ENCODE data around the gene EPPIN.

Gene EPPIN

GRCh38 chr20:45538209-45538799 is 8.9 kb downstream of the EPPIN start:
- DNase-seq = no peak

DNA sequence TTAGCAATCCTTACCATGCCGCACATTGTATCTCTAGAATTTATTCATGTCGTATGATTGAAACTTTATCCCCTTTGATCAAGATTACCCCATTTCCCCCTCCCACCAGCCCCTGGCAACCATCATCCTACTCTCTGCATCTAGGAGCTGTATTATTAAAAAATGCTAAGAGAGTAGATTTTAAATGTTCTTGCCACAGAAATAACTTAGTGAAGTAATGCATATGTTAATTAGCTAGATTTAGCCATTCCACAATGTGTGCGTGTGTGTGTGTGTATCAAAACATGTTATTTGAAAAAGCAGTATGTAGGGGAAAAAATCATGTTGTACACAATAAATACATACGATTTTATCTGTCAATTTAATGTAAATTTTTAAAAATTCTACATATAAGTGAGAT is 19.9 kb downstream of the EPPIN start:
- DNase-seq = no peak

- no peak for DNase-seq
Observed at GRCh38 chr20:45523821-45524220, 23.4 kb downstream of the EPPIN start.

DNA sequence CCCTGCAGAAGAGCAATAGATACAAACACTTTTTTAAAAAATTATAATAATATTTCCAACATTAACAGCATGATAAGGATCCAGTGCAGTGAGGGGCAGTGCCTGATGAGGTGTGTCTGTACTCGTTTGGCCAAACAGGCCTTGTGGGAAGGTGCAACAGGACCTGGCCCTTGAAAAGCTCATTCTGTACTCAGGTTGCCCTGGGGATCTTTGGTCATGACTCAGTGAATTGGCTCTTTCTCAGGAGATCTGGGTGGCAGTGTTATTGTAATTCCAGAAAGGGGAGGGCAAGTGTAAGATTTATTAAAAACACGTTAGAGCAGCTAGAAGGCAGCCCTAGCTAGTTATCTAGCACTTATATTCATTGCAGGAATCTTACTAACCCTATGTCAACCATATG is 28.9 kb downstream of the EPPIN start:
- no peak for DNase-seq

GRCh38 chr20:45515147-45515913 is 31.9 kb downstream of the EPPIN start, which contains the start of gene SPINT3:
SPINT3 (minus strand) TSS chr20:45515622; CDS start chr20:45515608, 14 bp downstream.
- no peak for DNase-seq

DNA sequence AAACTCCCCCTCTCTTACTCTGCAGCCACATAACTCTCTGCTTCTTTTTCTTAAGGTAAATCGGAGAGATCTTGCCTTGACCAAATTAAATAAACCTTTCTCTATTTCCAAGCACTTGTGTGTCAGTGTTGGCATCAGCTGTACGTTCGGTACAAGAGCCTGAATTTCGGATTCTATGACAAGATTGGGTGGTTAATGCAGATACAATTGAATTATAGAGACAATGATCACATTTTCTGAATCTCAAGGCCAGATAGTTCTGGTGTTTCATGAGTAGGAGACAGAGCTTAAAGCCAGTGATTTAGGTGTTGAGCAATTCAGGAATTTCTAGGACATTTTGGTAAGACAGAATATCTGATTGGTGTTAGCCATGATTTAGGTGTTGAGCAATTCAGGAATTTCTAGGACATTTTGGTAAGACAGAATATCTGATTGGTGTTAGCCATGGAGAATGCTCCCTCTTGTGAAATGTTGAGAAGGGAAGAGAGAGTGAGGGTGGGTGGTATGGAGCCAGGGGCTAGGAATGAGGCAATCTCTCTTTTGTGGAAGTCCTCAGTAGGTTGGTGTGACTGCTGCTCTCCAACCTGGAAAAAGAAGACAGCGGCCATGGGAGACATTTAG is 36.8 kb downstream of the EPPIN start:
- no peak for DNase-seq

GRCh38 chr20:45509091-45509490 is 38.1 kb downstream of the EPPIN start:
- DNase-seq = no peak

- DNase-seq = no peak
Observed at GRCh38 chr20:45508068-45508886, 38.9 kb downstream of the EPPIN start.

DNA sequence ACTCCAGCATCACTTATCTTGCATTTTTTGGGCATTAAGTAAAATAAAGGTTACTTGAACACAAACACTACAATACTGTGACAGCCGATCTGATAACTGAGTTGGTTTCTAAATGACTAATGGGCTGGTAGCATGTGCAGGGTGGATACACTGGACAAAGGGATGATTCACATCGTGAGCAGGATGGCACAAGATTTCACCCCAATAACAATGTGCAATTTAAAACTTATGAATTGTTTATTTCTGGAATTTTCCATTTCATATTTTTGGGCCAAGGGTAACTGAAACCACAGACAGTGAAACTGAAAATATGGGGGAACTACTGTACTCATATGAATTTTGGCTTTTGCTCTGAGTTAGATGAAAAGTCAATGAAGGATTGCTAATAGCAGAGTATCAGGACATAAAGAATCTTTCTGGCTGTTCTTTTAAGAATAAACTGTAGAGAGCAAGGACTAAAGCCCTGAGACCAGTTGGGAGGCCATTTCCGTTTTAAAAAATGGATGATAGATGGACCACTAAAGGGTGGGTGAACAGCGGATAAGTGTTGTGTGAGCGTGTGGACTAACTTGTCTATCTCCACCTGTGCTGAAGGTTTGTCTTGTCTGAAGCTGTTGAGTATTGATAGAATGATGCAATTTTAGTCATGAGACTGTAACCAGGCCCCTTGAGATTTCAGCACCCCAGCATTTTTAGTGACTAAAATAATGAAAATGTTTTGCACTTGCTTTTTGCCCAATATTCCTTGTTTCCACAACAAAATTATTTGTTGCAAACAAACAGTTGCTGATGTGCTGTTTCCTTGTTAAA is 40.0 kb downstream of the EPPIN start:
- no peak for DNase-seq

GRCh38 chr20:45506398-45506797 is 40.8 kb downstream of the EPPIN start:
- no peak for DNase-seq

- no peak for DNase-seq
Observed at GRCh38 chr20:45503403-45503802, 43.8 kb downstream of the EPPIN start.

DNA sequence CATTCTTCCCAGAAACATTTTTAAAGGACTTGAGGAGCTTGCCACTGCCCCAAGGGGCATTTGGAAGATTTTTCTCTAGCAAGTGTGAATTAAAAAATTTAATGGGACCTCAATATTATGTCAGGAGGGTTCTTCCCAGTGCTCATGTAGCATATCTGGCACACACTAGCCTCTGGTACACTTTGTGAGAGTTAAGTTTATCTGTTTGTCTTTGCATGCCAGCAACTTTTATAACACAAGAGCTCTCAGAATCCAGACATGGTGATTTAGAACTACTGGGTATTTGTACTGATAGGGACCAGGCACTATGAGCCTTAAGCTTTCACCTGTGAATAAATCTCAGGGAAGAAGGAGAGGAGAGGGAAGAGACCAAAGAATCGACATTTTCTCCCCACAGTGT is 44.6 kb downstream of the EPPIN start:
- DNase-seq = no peak

- no peak for DNase-seq
Observed at GRCh38 chr20:45501600-45501999, 45.6 kb downstream of the EPPIN start.

DNA sequence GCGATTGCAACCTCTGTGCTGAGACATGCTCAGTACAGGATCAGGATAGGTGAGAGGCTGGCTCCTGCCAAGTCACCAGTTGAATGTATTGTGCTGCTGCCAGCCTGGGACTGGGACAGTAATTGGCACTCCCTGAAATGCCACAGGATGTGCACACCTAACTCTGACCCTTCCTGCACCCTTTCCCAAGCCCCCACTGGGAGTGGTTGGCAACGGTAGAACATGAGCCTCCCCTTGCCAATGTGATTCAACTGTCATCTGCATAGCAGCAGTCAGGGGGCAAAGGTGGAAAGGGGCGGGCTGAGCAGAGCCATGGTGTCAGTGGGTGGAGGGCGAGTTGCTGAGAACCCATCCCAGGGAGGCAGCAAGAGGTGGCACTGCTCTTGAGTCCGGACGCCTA is 47.2 kb downstream of the EPPIN start:
- DNase-seq = no peak

DNA sequence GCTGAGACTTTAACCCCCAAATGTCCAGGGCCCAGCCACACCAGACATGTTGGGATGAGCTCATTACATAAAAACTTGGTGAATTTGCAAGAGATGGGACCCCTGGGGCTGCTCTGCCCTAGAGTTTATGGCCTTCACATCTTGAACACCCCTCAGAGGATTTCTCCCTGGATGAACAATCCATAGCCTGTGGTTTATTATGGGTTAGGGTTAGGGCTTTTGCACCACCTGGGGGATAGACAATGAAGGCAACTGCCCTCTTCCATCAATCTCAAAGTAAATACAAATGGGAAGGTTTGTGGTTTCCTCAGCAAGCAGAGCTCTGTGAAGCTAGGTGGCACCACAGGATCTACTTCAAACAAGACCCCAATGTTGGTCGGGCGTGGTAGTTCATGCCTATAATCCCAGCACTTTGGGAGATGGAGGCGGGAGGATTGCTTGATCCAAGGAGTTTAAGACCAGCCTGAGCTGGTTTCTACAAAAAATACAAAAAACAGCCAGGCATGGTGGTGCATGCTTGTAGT is 49.2 kb downstream of the EPPIN start:
- DNase-seq = no peak

DNA sequence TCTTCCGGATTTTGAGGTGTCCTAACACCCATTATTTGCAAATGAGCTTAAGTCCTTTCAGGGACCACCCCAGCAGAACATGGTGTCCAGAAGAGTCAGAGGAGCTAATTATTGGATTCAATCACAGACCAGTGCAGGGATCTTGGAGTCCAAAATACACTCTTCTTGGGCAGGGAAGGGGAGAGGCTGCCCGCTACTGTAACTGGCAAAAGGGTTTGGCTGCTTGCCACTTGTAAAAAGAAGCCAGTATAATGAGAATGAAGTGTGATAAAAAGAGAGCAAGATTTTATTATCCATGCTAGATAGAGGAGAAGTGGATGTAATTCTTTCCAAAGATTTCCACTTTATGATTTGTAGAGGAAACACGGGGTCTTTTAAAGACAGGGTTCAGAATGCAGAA is 51.0 kb downstream of the EPPIN start:
- no peak for DNase-seq

- no peak for DNase-seq
Observed at GRCh38 chr20:45495501-45495941, 51.7 kb downstream of the EPPIN start.

Data from NCI-H524 (cell line).